NOMO-1 (cell line): ENCODE measurements around the gene CEP131.
"Not testable (repeated sequence)": the region's sequence is repeated elsewhere in the genome, so short reads cannot be mapped to it uniquely, and the experiment has no call there.

Experiments
- DNase-seq, 2 experiments: peaks; one replicate each; lab custom pipeline; 2025; ENCODE audit not compliant: unreplicated experiment in 2 of 2; lab: John Stamatoyannopoulos, UW

The CEP131 gene

GRCh38 chr17:81228834-81229665 is 6.3 kb upstream of the CEP131 start:
- DNase-seq = no peak

GRCh38 chr17:81228420-81228819 is 5.7 kb upstream of the CEP131 start:
- DNase-seq = peak; percentile 30 to 87

GRCh38 chr17:81227630-81228029 is 4.9 kb upstream of the CEP131 start:
- not testable (repeated sequence) for DNase-seq

GRCh38 chr17:81223762-81224130 is 981 bp upstream of the CEP131 start:
- peak; percentile 43 to 85 for DNase-seq

GRCh38 chr17:81222620-81222905 is 202 bp downstream of the CEP131 start:
- no peak for DNase-seq

- no peak for DNase-seq
These were observed 734 bp downstream of the CEP131 start for GRCh38 chr17:81221842-81222619.

- no peak for DNase-seq
These were observed 1.4 kb downstream of the CEP131 start for GRCh38 chr17:81221371-81221841.

- no peak for DNase-seq
These were observed 3.1 kb downstream of the CEP131 start for GRCh38 chr17:81219476-81220180.

- DNase-seq = no peak
These were observed 3.8 kb downstream of the CEP131 start for GRCh38 chr17:81218991-81219390.

- DNase-seq = no peak
These were observed 4.3 kb downstream of the CEP131 start for GRCh38 chr17:81218459-81218858.

GRCh38 chr17:81217491-81217890 is 5.3 kb downstream of the CEP131 start:
- no peak for DNase-seq

GRCh38 chr17:81213978-81214377 is 8.8 kb downstream of the CEP131 start:
- no peak for DNase-seq

- DNase-seq = no peak
These were observed 10.4 kb downstream of the CEP131 start for GRCh38 chr17:81212365-81212764.

GRCh38 chr17:81210868-81211267 is 11.9 kb downstream of the CEP131 start:
- no peak for DNase-seq

GRCh38 chr17:81210466-81210865 is 12.3 kb downstream of the CEP131 start:
- DNase-seq = no peak

GRCh38 chr17:81209141-81209540 is 13.6 kb downstream of the CEP131 start:
- DNase-seq = no peak

GRCh38 chr17:81208651-81209050 is 14.1 kb downstream of the CEP131 start:
- DNase-seq = no peak

- DNase-seq = no peak
These were observed 14.9 kb downstream of the CEP131 start for GRCh38 chr17:81207610-81208581.

- no peak for DNase-seq
These were observed 16.1 kb downstream of the CEP131 start for GRCh38 chr17:81206657-81207056.

GRCh38 chr17:81206166-81206565 is 16.6 kb downstream of the CEP131 start:
- no peak for DNase-seq
